GM08714 (cell line): ENCODE measurements around the gene CIAO2B.

Experiments
- H3K4me3 ChIP-seq: fragments of 200-500 bp; sonication (Bioruptor generic); 2 replicates; pipeline ENCODE4 v1.5.1; 2014; ENCODE audit warnings: mild to moderate bottlenecking, low read length, inconsistent platforms
- ZNF274 ChIP-seq: IDR thresholded peaks from 2 replicates; pipeline ENCODE4 v1.6.1; 2012; ENCODE audit warnings: mild to moderate bottlenecking, low read depth, low read length

The CIAO2B gene

DNA sequence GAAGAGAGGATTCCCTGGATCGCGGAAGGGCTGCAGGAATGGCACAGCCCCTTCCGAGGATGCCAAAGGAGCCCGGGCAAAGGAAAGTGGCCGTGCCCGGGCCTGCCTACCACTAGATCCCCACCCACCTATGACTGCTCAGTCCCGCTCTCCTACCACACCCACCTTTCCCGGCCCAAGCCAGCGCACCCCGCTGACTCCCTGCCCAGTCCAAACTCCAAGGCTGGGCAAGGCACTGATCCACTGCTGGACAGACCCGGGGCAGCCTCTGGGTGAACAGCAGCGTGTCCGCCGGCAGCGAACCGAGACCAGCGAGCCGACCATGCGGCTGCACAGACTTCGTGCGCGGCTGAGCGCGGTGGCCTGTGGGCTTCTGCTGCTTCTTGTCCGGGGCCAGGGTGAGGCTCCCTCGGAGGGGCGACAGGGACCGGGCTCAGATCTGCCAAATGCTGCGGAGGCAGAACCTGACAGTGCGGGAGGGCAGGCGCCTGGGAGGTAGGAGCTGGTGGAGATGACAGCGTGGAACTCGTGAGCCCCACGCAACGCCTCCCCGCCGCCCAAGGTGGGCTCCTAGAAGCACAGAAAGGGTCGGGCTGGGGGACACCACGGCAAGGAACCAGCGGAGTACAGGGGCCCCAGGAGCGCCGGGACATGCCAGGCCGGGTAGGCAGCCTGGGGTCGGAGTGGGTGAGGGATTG is 1.3 kb upstream of the CIAO2B start, which contains the start of gene CES2:
CES2 (plus strand) TSS at position 203 of the 698 bp plus-strand sequence; CDS start at position 323, 120 bp downstream.
- H3K4me3 ChIP-seq, result peak within 1 kb of the TSS; percentile 87
- TF ChIP-seq ZNF274, result no peak

DNA sequence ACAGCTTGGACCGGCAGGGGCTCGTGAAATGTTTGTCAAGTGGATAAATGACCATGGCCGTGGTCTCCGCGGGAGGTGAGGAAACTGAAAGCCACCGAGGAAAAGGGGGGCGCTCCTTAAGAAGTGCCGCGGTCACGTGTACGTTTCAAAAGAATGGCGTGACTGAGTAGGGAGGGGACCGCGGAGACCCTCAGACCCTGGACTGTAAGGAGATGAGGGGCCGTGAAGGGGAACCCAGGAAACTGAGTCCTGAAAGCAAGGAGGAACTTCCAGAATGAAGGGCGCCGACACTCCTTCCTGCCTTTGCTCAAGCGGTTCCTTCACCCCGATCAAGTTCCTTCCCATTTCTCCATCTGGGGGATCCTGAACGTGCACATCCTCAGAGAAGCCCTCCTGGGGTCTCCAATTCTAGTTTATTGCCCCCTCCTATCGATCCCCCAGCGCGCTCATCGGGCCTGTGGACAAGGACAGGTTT is 674 bp upstream of the CIAO2B start:
- H3K4me3 ChIP-seq, result peak overlapping the region; percentile 87

DNA sequence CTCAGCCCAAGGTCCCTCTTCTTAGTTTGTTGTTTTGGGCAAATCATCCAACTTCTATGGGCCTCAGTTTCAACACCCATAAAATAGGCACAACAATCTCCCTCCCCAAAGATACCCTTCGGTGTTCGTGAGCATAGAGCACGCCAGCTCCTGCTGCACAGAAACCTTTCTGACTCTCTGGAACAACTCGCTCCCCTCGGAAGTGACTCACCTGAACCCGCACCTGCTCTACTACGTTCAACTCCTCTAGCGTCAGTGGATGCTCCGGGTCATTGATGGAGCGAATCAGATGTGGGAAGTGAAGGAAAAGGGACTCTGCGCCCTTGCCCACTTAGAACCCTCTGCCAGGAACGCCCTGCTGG is 445 bp downstream of the CIAO2B start:
- TF ChIP-seq ZNF274, result no peak
- H3K4me3 ChIP-seq, result peak overlapping the region; percentile 87

DNA sequence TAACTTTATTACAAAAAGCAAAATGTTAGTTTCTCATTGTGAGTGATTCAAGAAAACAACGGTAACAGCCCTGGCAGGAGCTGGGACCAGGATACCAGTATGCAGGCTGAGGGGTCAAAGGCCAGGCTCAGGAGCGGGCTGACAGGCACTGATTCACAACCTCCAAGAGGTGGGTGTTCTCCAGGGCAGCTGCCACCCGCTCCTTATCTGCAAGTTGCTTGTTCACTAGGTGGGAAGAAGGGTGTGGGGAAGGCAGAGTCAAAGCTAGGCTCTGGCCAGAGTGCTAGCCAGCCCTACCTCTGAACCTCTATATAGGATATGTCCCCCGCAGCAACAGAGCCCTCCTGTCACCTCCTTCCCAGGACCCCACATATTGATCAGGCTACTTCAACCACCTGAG is 2.1 kb downstream of the CIAO2B start:
- TF ChIP-seq ZNF274, result no peak
- no peak overlapping the region for H3K4me3 ChIP-seq

DNA sequence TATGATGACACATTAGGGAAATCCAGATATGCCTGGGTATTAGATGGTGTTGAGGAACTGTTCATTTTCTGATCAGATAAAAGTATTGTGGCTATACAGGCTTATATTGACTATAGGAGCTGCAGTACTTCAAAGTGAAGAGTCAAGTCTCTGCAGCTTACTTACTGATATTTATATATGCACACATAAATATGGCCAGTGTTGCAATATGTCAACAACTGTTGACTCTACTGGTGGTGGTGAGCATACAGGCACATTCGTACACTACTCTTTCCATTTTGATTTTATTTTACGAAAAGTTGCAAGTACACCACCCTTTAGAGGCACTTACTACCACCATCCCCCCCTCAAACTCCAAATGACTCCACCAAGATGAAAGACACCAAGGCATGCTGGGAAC is 2.5 kb downstream of the CIAO2B start:
- H3K4me3 ChIP-seq, result no peak overlapping the region
- no peak for TF ChIP-seq ZNF274

DNA sequence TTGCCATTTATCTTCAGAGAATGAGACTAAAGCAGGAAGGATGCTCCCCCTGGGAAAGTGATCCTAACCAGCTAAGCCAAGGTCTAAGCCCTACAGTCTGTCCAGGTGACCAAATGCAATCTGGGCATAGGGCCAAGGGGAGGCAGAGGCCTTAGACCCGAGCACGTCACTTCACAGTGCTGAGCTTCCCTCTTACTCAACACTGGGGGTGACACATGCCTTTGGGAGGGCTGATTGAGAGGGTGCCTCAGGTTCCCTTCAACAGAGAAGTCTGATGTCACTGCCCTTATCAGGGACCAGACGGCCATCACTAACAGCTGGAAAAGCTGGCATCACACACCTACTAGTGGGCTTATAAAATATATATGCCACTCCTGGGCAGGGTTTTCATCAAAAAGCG is 4.0 kb downstream of the CIAO2B start:
- TF ChIP-seq ZNF274, result no peak
- H3K4me3 ChIP-seq, result no peak overlapping the region

DNA sequence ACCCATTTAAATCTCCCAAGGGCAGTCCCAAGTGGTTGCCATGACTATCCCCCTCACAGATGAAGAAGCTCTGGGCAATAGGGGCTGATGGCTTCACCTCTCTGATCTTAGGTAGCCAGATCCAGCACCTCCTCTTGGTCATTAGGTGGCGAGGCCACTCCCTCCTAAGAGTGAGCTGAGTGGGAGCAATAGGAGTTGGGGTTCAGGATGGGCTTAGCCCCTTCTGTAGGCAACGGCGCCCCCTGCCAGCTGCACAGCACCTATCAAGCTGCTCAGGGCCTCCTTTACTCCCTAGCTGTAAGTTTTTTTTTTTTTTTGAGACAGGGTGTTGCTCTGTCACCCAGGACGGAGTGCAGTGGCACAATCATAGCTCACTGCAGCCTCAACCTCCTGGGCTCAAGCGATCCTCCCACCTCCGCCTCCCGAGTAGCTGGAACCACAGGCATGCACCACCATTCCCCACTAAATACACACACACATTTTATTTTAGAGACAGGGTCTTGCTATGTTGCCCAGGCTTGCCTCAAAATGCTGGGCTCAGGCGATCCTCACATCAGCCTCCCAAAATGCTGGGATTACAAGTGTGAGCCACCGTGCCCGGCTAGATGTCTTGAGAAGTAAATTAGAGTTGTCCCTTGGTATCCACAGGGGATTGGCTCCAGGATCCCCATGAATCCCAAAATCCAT is 5.4 kb downstream of the CIAO2B start:
- TF ChIP-seq ZNF274, result no peak
- H3K4me3 ChIP-seq, result no peak overlapping the region

DNA sequence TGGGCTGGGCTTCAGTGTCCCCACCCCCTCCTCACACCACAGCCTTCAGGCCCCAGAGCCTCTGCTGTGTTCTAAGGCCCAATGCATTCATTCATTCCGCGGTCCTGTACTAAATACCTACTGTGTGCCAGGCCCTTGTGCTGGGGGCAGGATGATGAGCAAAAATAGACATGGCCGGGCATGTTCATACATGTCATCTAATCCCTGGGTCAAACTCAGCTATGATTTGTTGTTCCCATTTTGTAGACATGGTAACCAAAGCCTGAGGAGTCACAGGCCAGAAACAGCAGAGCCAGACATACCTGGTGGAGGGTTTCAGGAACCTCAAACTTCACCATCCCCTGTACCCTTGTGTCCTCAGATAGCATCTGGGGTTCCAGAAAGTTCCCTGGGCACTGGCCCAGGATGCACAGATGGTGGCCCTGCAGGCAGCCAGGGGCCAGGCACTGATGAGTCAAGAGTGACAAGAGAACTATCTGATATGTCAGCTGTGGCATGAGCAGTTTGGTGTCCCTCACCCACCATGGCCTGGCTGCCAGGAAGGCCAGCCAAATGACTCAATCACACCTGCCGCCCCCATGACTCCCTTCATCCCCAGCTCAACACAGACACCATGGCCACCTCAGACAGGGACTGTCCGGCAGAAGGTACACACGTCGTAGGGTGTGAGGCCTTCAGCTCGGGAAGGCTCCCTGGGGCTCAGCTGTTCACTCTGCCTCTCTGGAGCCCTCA is 6.1 kb downstream of the CIAO2B start:
- no peak overlapping the region for H3K4me3 ChIP-seq
- TF ChIP-seq ZNF274, result no peak

DNA sequence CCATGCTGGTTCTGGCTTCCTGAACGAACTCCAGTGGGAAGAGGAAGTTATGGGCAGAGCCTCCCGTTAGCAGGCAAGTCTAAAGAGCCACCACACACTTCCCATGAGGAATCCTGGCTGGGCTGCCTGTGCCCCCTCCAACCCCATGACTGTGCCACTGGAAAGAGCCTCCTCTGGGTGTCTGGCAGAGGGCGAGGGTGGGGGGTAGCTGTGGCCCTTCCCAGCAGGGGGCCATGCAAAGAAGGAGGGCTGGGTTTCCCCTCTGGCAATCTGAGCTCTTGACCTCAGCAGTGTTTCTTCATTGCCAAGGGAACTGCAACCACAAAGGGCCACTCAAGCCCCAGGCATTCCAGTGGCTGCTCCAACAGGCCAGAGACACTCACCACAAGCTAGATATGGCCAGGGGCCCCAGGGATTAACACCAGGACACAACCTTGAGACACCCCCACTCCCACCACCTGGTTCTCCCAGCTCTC is 7.2 kb downstream of the CIAO2B start:
- no peak for TF ChIP-seq ZNF274
- H3K4me3 ChIP-seq, result no peak overlapping the region

DNA sequence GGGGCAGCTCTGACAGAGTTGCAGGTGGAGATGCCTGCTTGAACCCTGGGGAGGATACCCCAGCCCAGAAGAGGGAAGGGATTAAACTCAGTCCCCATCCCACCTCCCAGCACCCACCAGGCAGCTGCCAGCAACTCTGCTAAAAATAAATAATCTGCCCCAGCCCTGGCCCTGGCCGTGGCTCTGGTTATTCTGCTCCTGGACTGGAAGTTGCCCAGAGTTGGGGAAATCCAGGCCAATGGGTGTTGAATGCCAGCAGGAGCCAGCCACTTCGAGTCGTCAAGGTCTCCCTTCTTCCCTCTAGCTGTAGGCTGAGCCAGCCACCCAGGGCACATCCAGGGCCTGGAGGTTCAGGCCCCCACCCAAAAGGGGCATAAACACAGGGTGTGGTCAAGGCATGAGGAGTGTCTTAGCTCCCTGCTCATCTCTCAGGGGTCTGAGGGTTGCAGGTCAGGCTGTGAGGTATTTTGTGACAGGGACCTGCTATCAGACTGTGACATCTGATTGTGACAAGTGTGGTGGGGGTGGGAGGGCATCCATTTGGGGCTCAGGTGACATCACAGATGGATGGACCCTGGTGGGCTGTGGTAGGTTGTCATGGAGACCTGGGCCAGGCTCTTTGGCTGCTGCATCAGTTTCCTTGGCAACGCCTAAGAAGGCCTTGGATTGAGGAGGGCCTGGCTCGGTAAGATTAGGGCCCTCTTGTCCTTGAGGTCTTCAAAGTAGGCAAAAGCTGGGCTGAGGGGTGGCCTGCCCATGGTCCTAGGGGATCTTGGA is 7.8 kb downstream of the CIAO2B start:
- no peak for TF ChIP-seq ZNF274
- no peak overlapping the region for H3K4me3 ChIP-seq

DNA sequence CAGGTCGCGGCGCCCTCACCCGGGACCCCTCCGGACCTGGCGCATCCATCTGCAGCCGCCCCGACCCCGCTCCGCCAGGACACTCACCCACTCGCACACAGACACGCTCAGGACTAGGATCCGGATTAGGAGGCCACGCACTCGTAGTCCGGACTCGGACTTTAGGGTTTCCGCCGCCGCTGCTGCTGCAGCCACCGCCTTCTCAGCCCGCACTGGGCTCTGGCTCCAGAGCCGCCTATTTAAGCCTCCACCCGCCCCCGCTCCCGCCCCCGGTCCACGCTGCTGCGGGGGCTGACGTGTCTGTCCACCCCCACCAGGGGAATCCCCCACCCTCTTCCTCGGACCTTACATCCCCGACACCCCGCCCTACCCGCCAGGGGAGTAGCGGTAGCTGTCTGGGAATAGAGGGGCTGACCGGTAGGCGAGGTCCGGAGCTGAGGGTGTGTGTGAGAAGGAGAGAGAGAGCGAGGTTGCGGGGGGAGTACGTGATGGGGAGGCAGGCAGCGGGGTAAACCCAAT is 8.8 kb downstream of the CIAO2B start, which contains the start of gene RRAD:
RRAD (minus strand) TSS at position 214 of the 519 bp plus-strand sequence. CDS start 356 bp downstream, outside the sequence.
- TF ChIP-seq ZNF274, result no peak
- H3K4me3 ChIP-seq, result peak within 1 kb of the TSS; percentile 23; the same call in 1 of the 2 replicates

DNA sequence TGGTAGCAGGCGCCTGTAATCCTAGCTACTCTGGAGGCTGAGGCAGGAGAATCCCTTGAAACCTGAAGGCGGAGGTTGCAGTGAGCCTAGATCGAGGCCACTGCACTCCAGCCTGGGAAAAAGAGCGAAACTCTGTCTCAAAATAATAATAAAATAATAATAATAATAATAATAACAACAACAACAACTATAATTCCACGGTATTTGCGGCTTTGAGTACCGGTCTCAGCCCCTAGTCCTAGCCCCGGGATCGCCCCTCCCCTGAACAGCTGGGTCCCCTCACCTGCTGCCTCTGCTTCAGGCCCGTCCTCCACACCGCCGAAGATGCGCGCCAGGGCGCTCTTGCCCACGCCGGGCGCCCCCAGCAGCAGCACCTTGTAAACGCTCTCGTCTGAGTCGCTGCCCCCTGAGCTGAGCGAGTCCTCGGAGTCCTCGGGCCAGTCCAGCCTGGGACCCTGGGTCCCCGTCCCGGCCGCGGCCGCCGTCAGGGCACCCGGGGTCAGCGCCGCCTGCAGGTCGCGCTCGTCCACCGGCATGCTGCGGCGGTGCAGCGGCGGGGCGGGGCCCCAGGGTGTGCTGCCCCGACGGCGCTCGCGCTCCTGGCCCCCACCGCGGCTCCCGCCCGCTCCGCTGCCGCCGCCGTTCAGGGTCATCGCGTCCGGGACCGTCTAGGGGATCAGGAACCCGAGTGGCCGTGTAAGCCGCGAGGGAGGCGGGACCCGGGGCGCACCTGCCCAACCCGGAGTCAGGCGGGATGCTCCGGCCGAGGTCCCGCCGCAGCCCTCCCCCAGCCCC is 9.5 kb downstream of the CIAO2B start:
- peak overlapping the region; percentile 23; the same call in 1 of the 2 replicates for H3K4me3 ChIP-seq
- TF ChIP-seq ZNF274, result no peak

DNA sequence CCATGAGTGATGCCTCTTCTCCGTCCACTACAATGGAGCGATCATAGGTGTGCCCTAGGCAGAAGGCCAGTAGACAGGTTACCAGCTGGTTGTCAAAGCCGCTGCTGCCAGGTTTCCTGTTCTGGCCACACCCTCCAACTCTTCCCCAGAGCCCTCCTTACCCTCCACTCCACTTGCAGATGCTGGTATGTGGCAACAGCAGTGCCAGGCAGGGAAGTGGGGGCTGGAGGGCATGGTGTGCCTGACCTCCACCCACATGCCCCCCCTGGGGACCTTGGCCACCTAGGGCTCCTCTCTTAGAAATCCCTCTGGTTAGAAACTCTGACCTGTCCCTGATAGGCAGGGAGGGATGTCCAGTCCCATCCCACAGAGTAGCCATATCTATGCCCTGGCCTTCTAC is 10.3 kb downstream of the CIAO2B start:
- TF ChIP-seq ZNF274, result no peak

DNA sequence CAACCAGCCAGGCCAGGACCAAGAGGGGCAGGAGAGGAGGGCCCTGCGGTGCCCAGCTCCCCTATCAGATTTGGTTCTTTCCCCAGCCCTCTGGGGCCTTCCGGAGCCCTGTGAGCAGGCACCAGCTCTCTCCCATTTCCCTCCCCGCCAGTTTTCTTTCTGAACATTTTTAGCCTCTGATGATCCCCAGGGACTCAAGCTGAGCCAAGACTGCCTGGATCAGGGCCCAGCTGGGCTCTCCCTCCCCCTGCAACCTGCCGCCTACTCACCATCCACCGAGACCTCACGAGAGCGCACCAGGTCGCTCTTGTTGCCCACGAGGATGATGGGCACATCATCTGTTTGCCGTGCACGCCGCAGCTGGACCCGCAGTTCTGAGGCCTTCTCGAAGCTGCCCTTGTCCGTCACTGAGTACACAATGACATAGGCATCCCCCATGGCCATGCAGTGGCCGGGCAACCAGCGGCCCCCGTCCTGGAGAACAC is 10.9 kb downstream of the CIAO2B start:
- H3K4me3 ChIP-seq, result no peak overlapping the region
- TF ChIP-seq ZNF274, result no peak

More for the DNA sequence above, 10.3 kb downstream of the CIAO2B start:
- H3K4me3 ChIP-seq, result no peak overlapping the region
